ENCODE data around the gene MYO1E.

GRCh38 chr15:59321000-59321689 is 51.5 kb downstream of the MYO1E start:
- TF ChIP-seq EZH2 (IDR thresholded peaks at IDR 0.05; ENCODE audit: low read length, unreplicated experiment) (no peak), CTCF (conservative IDR thresholded peaks at IDR 0.05; ENCODE audit: low read depth, low read length) (no peak), EZH2phosphoT487 (IDR thresholded peaks at IDR 0.05; ENCODE audit: borderline replicate concordance, low read length) (no peak)
